Suppressor macrophage treated with lipopolysaccharide for 1 hour (primary cell): Measurements from ENCODE around the gene LGALS3.

ENCODE experiments used
- DNase-seq, 3 donors: peaks; one replicate each; pipeline ENCODE4 v3.0.0-alpha.2; 2020 to 2022

Gene LGALS3

GRCh38 chr14:55115460-55115859 lies 13.6 kb upstream of the LGALS3 start:
- DNase-seq, result no peak

GRCh38 chr14:55115861-55116245 lies 13.2 kb upstream of the LGALS3 start:
- DNase-seq, result no peak

GRCh38 chr14:55116246-55117030 lies 12.6 kb upstream of the LGALS3 start:
- DNase-seq, result no peak

GRCh38 chr14:55117803-55118441 lies 11.1 kb upstream of the LGALS3 start:
- peak; percentile 90 to 96 (median 95) for DNase-seq

GRCh38 chr14:55118761-55119160 lies 10.3 kb upstream of the LGALS3 start:
- no peak for DNase-seq

GRCh38 chr14:55120571-55121495 lies 8.2 kb upstream of the LGALS3 start:
- peak; percentile 56 to 68 (median 66) for DNase-seq

- no peak for DNase-seq
Measured at GRCh38 chr14:55121628-55122439, 7.2 kb upstream of the LGALS3 start.

- DNase-seq, result no peak
Measured at GRCh38 chr14:55122440-55122986, 6.5 kb upstream of the LGALS3 start.

- DNase-seq, result peak; percentile 89 to 90 (median 89)
Measured at GRCh38 chr14:55123101-55123500, 6.0 kb upstream of the LGALS3 start.

- no peak for DNase-seq
Measured at GRCh38 chr14:55123852-55124639, 5.0 kb upstream of the LGALS3 start.

- no peak for DNase-seq
Measured at GRCh38 chr14:55124774-55125386, 4.2 kb upstream of the LGALS3 start.

GRCh38 chr14:55125403-55125802 lies 3.6 kb upstream of the LGALS3 start:
- peak; percentile 67 to 72 (median 71) for DNase-seq

- DNase-seq, result peak in 1 of 3 donors; percentile 56
Measured at GRCh38 chr14:55126034-55126433, 3.0 kb upstream of the LGALS3 start.

GRCh38 chr14:55126932-55127459 lies 2.1 kb upstream of the LGALS3 start:
- DNase-seq, result peak in 1 of 3 donors; percentile 56

GRCh38 chr14:55127460-55127951 lies 1.5 kb upstream of the LGALS3 start:
- DNase-seq, result peak in 1 of 3 donors; percentile 47

GRCh38 chr14:55128386-55129085 lies 516 bp upstream of the LGALS3 start:
- peak in 2 of 3 donors; percentile 51 to 52 for DNase-seq

GRCh38 chr14:55129428-55130195 lies 560 bp downstream of the LGALS3 start:
- DNase-seq, result peak; percentile 95 to 98 (median 98)

GRCh38 chr14:55130196-55130550 lies 1.1 kb downstream of the LGALS3 start:
- no peak for DNase-seq
